Mesothelial cell of epicardium (in vitro differentiated cells): ENCODE results near the gene PDAP1. TPM values are rescaled to one million over a fixed set of nuclear protein-coding genes. Genes with fewer than 3 reads are reported as not detected.
"Not testable (repeated sequence)": the region's sequence is repeated elsewhere in the genome, so short reads cannot be mapped to it uniquely, and the experiment has no call there.

Experiments used
- DNase-seq, 2 experiments: peaks; one replicate each; pipeline ENCODE4 v3.0.0; 2021; ENCODE audit warnings: low spot score in 2 of 2; ENCODE audit not compliant: unreplicated experiment in 2 of 2
- H3K27ac Mint-ChIP-seq: 2 replicates; pipeline ENCODE4 v1.8.0; 2021; ENCODE audit warnings: mixed read lengths
- H3K27me3 Mint-ChIP-seq: 2 replicates; pipeline ENCODE4 v1.8.0; 2021; ENCODE audit warnings: low read depth, mixed read lengths
- H3K36me3 Mint-ChIP-seq: 2 replicates; pipeline ENCODE4 v1.8.0; 2021; ENCODE audit warnings: mixed read lengths
- H3K4me1 Mint-ChIP-seq: 2 replicates; pipeline ENCODE4 v1.8.0; 2021; ENCODE audit warnings: mixed read lengths
- H3K4me3 Mint-ChIP-seq: 2 replicates; pipeline ENCODE4 v1.8.0; 2021; ENCODE audit warnings: mild to moderate bottlenecking, moderate library complexity, mixed read lengths
- H3K9me3 Mint-ChIP-seq: 2 replicates; pipeline ENCODE4 v1.8.0; 2021; ENCODE audit warnings: mixed read lengths
- total RNA-seq: library from RNA; stranded (reverse); gene quantifications from 3 replicates; pipeline ENCODE4 v1.2.1, GENCODE V29; 2021
- TF ChIP-seq, protein P1 (sequence below): fragments of 200-600 bp; sonication (generic); IDR thresholded peaks from one replicate; pipeline ENCODE4 v1.5.0; 2021; ENCODE audit warnings: antibody characterized with exemption; ENCODE audit not compliant: unreplicated experiment

The PDAP1 gene
- total RNA-seq, 1 donor from 2014 or later, result 103 TPM

DNA sequence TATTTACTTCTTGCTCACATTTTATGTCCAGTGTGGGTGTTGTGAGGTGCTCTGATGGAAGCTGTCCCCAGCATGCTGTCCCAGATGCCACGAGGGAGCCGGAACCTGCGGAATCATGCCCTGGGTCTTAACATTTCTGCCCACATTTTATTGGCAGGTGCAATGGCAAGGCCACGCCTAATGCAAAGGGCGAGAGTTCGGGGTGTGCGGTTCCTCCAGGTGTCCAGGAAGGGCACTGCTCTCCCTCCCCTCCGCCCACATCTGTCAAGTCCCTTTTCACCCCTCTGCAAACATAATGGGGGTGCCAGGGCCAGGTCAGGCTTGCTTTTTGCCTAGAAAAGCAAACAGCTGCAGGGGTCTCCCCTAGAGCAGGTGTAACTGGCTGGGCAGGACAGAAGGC is 16.4 kb downstream of the PDAP1 start:
- DNase-seq, result no peak
- no peaks in the 10 kb centered on the region for H3K27me3 Mint-ChIP-seq
- peaks cover 14% of the 10 kb centered on the region for H3K4me1 Mint-ChIP-seq
- H3K9me3 Mint-ChIP-seq, result no peaks in the 10 kb centered on the region
- H3K27ac Mint-ChIP-seq, result no peak overlapping the region
- peaks cover 13% of the 10 kb centered on the region for H3K36me3 Mint-ChIP-seq
- TF ChIP-seq, protein P1, sequence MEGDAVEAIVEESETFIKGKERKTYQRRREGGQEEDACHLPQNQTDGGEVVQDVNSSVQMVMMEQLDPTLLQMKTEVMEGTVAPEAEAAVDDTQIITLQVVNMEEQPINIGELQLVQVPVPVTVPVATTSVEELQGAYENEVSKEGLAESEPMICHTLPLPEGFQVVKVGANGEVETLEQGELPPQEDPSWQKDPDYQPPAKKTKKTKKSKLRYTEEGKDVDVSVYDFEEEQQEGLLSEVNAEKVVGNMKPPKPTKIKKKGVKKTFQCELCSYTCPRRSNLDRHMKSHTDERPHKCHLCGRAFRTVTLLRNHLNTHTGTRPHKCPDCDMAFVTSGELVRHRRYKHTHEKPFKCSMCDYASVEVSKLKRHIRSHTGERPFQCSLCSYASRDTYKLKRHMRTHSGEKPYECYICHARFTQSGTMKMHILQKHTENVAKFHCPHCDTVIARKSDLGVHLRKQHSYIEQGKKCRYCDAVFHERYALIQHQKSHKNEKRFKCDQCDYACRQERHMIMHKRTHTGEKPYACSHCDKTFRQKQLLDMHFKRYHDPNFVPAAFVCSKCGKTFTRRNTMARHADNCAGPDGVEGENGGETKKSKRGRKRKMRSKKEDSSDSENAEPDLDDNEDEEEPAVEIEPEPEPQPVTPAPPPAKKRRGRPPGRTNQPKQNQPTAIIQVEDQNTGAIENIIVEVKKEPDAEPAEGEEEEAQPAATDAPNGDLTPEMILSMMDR, result no peak
- H3K4me3 Mint-ChIP-seq, result peak overlapping the region; percentile 86

DNA sequence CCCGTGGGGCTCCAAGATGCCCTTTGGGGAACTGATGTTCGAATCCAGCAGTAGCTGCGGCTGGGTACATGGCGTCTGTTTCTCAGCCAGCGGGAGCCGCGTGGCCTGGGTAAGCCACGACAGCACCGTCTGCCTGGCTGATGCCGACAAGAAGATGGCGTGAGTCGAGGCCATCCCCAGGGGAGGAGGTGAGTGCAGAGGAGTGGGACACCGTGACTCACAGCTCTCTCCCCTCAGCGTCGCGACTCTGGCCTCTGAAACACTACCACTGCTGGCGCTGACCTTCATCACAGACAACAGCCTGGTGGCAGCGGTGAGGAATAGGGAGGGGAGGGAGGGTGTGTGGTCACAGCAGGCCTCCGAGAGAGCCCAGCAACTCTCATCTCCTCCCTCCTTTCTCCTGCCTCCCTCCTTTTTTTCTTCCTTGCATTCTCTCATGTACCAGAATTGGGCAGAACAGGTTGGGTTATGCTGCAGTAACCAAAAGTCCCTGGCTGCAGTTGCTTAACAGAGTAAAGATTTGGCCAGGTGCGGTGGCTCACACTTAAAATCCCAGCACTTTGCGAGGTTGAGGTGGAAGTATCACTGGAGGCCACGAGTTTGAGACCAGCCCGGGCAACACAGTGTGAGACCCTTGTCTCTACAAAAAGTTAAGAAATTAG is 17.3 kb downstream of the PDAP1 start:
- peaks cover 10% of the 10 kb centered on the region for H3K36me3 Mint-ChIP-seq
- no peaks in the 10 kb centered on the region for H3K27me3 Mint-ChIP-seq
- H3K9me3 Mint-ChIP-seq, result no peaks in the 10 kb centered on the region
- no peak for DNase-seq
- H3K4me1 Mint-ChIP-seq, result peaks cover 14% of the 10 kb centered on the region
- no peak overlapping the region for H3K27ac Mint-ChIP-seq
- TF ChIP-seq, protein P1, result no peak
- H3K4me3 Mint-ChIP-seq, result peak overlapping the region; percentile 39

DNA sequence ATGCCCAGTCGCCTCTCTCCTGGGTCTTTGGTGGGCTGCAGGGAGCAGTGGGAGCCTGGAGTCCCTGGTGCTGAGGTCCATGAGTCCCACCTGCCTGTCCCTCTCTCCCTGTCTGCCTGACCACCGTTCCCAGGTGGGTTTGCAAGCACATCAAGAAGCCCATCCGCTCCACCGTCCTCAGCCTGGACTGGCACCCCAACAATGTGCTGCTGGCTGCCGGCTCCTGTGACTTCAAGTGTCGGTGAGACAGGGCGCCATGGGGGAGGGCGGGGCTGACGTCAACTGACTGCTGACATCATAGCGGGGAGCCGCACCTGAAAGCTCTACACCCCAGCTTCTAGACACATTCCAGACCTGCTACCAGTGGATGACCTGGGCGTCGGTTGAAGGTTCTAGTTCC is 18.6 kb downstream of the PDAP1 start:
- no peaks in the 10 kb centered on the region for H3K27me3 Mint-ChIP-seq
- peaks cover 14% of the 10 kb centered on the region for H3K4me1 Mint-ChIP-seq
- TF ChIP-seq, protein P1, result no peak
- H3K4me3 Mint-ChIP-seq, result no peak overlapping the region
- peaks cover 10% of the 10 kb centered on the region for H3K36me3 Mint-ChIP-seq
- H3K27ac Mint-ChIP-seq, result no peak overlapping the region
- no peaks in the 10 kb centered on the region for H3K9me3 Mint-ChIP-seq
- DNase-seq, result no peak

DNA sequence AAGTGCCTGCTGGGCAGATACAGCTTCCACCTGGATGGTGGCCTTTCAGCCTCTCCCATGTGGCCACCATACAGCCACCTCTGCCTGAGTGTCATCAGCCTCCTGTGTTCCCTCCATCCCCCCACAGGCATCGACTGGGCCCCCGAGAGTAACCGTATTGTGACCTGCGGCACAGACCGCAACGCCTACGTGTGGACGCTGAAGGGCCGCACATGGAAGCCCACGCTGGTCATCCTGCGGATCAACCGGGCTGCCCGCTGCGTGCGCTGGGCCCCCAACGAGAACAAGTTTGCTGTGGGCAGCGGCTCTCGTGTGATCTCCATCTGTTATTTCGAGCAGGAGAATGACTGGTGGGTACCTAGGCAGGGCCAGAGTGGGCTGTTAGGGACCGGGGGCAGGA is 20.5 kb downstream of the PDAP1 start:
- Mint-ChIP-seq H3K9me3 (no peaks in the 10 kb centered on the region), H3K27me3 (no peaks in the 10 kb centered on the region), H3K36me3 (peaks cover 10% of the 10 kb centered on the region), H3K4me3 (no peak overlapping the region), H3K4me1 (peaks cover 2% of the 10 kb centered on the region), H3K27ac (no peak overlapping the region)
- TF ChIP-seq, protein P1, result no peak
- no peak for DNase-seq

DNA sequence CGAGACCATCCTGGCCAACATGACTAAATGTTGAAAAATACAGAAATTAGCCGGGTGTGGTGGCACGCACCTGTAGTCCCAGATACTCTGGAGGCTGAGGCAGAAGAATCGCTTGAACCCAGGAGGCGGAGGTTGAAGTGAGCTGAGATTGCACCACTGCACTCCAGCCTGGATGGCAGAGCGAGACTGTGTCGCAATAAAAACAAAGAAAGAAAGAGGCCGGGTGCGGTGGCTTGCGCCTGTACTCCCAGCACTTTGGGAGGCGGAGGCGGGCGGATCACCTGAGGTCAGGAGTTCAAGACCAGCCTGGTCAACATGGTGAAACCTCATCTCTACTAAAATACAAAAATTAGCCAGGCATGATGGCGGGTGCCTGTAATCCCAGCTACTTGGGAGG is 21.2 kb downstream of the PDAP1 start:
- H3K9me3 Mint-ChIP-seq, H3K27ac Mint-ChIP-seq, DNase-seq, H3K4me1 Mint-ChIP-seq, H3K4me3 Mint-ChIP-seq, H3K27me3 Mint-ChIP-seq: not testable (repeated sequence)
- peaks cover 10% of the 10 kb centered on the region for H3K36me3 Mint-ChIP-seq

DNA sequence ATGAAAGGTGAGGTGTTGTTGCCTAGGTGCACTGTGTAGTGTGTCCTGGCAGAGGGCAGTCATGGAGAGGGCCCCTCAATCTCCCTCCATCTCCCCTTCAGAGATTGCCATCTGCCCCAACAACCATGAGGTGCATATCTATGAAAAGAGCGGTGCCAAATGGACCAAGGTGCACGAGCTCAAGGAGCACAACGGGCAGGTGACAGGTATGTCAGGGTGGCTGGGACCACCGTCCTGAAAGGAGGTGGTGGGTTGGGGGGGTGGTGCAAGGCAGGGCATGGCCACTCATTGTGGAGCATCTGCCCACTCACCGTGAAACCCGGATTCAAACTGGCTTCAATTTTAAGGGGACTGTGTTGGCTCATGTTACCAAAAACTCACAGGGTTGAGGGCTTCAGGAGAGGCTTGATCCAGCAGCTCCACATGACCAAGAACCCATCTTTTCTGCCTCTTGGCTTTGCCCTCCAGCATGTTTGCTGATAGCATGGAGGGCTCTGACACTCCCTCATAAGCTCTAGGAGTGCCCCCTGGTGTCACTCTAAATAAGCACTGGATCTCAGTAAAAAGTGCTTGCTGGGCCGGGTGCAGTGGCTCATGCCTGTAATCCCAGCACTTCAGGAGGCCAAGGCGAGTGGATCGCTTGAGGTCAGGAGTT is 21.7 kb downstream of the PDAP1 start:
- H3K4me1 Mint-ChIP-seq, result no peaks in the 10 kb centered on the region
- H3K4me3 Mint-ChIP-seq, result no peak overlapping the region
- H3K36me3 Mint-ChIP-seq, result peaks cover 10% of the 10 kb centered on the region
- H3K9me3 Mint-ChIP-seq, result no peaks in the 10 kb centered on the region
- TF ChIP-seq, protein P1, result no peak
- H3K27ac Mint-ChIP-seq, result no peak overlapping the region
- no peak for DNase-seq
- no peaks in the 10 kb centered on the region for H3K27me3 Mint-ChIP-seq
